DMS53 treated with DMSO at 0.1 percent for 48 hours (cell line): ENCODE measurements around the gene DSG3.
A peak's percentile ranks its signal among the peaks of the same experiment; 100 is the strongest.

Experiments
- DNase-seq: peaks from one replicate; lab custom pipeline; 2025; ENCODE audit not compliant: unreplicated experiment; lab: John Stamatoyannopoulos, UW

Gene DSG3

DNA sequence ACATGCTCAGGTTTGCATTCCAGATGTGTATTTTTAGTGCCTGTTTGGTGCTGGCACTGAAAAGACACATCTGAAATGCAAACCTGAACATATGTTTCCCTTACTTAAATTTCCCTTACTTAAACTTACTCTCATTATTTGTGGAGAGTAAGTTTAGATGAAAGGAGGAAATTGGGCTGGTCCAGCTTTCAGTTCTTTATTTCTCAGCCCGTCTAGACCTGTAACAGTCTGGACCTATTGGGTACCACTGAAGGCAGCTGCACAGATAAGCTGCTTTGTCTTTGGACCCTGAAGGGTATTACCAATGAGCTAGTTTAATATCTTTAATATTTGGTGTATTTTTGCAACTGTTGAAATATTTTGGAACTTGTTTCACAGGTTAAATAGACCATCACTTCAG lies 17.0 kb upstream of the DSG3 start:
- DNase-seq = no peak

GRCh38 chr18:31432316-31432715 lies 15.2 kb upstream of the DSG3 start:
- no peak for DNase-seq

DNA sequence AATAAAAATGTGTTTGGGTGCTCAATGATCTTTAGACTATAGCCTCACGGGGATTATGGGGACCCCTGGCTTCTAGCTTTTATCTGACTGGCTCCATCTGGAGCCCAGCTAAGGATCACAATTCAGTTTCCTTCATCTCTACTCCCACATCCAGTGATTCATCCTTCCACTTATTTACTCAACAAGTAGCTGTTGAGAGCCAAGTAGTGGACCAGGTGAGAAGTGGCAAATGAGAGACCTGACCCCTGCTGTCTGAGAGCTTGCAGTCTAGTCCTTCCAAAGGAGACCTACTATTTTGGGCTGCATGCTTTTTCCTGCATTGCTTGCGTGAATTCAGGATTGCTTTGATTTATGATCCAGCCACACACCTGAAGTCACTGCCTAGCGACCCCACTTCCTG lies 10.7 kb upstream of the DSG3 start:
- DNase-seq = peak; percentile 17

- no peak for DNase-seq
These were observed 9.1 kb upstream of the DSG3 start for GRCh38 chr18:31438402-31438801.

DNA sequence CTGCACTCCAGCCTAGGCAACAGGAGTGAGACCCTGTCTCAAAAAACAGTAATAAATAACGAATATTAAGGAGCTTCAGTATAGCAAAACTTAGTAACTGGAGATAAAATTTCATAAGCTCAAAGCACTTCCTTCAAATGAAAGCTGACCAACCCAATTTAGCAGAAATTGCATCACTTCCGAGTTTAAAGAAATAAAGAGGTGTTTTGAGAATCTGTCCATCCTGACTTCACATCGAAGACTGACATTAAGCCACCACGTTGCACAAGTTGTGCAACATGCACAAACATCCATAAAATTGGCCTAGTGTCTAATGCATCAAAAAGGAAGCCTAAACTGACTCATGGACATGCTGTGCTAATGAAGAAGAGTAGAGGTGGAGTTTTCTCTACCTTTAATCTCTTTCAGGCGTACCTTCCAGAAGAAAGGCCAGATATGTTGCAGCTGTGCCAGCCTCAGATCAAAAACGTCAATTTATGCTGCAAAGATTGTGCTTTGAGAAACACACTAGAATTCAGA lies 7.7 kb upstream of the DSG3 start:
- DNase-seq = no peak

DNA sequence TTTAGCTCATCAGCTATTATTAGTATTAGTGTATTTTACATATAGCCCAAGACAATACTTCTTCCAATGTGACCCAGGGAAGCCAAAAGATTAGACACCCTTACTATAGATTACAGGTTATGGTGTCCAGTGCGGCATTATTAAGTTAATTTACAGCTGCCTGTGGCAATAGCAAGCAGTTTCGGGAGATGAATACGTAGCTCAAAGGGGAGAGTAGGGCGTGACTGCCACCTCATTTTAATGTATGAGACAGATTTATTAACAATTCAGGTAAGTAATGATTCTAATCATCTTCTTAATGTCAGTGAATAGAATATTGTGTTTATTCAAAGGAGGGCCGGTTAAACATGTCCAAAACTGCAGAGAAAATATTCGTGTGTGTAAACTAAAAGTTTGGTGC lies 6.8 kb upstream of the DSG3 start:
- no peak for DNase-seq

GRCh38 chr18:31441493-31441892 lies 6.0 kb upstream of the DSG3 start:
- no peak for DNase-seq

DNA sequence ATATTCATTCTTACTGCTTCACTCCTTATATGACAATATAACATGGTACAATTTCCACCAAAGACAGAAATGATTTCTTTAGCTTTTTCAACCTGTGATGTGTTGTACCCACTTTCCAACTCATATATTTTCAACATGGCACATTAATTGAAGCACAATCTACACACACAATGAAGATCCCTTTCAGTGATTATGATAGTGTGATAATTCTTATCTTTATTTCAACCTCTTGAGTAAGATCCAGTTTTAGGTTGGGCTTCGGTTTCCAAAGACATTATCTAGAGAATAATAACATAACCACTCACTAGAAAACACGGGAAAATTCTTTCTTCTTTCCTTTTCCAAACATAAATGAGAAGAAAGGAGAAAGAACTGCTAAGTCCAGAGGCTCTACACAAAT lies 3.4 kb upstream of the DSG3 start:
- DNase-seq = no peak

DNA sequence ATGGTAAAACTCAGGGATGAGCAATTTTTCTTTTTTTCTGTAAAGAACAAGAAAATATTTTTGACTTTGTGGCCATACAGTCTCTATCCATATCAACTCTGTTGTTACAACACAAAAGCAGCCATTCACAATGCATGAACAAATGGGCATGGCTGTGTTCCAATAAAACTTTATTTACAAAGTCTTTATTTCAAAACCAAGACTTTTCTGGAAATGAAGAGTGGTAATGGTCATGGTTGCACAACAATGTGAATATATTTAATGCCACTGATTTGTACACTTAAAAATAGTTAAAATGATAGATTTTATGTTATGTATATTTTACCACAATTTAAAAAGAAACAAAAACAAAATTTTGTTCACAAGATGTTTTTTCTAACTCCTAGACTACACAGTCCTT lies 1.6 kb upstream of the DSG3 start:
- no peak for DNase-seq

- DNase-seq = no peak
These were observed 687 bp upstream of the DSG3 start for GRCh38 chr18:31446854-31447253.

GRCh38 chr18:31450409-31450808 lies 2.9 kb downstream of the DSG3 start:
- DNase-seq = no peak

DNA sequence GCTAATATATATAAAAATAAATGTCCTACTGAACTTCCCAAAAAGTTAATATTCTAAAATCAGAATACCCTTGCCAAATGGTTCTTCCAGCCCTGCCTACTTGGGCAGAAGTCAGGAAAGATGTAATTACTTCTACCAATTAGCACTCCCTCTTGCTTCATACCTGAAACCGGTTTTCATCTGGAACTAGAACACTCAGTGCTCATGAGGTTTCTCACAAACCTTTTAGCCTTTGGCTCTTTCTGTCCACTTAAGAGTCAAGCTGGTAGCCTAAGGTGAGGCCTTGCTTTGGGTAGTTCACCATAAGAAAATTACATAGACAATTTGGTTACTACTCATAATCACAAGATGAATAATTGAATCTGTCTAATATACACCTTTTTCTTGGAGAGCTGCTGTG lies 4.1 kb downstream of the DSG3 start:
- no peak for DNase-seq

DNA sequence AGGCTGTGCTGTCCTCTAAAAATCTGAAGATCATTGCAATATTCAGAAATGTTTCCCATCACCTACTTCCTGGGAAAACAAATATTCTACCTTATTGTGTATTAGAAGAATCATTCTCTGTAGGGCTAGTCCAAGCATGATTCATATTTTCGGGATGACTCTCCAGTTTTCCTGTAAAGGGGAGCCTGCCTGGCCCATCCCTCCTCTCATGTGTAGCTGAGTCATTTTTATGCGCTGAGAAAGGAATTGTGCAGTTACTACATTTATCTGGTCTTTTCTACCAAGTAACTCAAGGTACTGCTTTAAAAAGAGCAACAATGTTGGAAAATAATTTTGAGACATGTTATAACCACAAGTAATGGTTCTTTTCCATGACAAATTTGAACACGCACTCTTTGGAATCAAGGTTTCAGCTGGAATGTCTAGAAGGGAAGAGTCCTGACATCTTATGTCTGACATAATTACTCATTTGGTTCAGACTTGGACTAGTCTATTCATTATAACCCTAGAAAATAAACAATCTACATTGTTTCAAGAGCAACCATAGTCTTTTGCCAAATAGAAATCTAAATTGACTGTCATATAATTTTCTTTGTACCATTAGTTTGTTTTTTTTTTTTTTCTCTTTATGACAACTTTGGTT lies 6.6 kb downstream of the DSG3 start:
- DNase-seq = no peak

- no peak for DNase-seq
These were observed 22.1 kb downstream of the DSG3 start for GRCh38 chr18:31469629-31470028.

- no peak for DNase-seq
These were observed 31.1 kb downstream of the DSG3 start for GRCh38 chr18:31478688-31479087.

DNA sequence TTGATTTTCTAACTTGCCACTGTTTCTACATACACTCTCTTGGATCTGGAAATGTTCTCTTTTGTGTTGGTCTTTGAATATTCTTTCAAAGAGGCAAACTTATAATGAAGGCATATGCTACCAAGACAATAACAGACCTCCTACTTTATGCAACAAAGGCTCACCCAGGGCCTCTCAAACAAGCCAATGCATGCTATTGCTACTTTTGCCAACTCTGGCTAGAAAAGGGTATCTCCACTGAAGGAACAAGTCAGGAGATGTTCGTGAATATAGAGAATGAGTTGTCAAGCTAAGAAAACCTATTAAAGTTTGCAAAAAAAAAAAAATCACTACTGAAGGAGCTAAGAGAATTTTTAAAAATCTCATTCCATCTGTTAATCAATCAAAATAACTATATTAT lies 34.5 kb downstream of the DSG3 start:
- DNase-seq = no peak

DNA sequence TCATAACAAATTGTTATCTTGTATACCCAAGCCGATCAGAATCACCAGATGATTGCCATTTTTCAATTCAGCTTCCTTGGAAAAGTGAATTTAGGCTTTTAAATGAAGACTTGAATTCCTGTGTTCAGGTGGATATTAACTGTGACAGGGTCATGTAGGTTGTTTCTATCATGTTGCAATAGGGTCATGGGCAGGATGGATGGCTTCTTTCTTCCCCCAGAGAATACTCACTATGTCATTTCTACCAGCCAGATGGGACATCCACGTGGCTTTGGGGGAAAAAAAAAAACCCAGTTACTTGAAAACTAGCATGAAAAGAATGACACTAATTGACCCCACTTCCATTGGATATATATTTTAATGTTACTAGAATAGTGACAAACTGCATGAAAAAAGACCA lies 35.9 kb downstream of the DSG3 start:
- DNase-seq = no peak

GRCh38 chr18:31484461-31484860 lies 36.9 kb downstream of the DSG3 start:
- no peak for DNase-seq

- no peak for DNase-seq
These were observed 38.6 kb downstream of the DSG3 start for GRCh38 chr18:31486165-31486564.

- DNase-seq = no peak
These were observed 39.9 kb downstream of the DSG3 start for GRCh38 chr18:31487246-31488015.

- DNase-seq = no peak
These were observed 41.8 kb downstream of the DSG3 start for GRCh38 chr18:31489311-31489710.

- DNase-seq = peak; percentile 15
These were observed 42.8 kb downstream of the DSG3 start for GRCh38 chr18:31490387-31490786.

GRCh38 chr18:31490833-31491232 lies 43.3 kb downstream of the DSG3 start:
- DNase-seq = no peak
